ENCODE data around the gene DESI1.

DNA sequence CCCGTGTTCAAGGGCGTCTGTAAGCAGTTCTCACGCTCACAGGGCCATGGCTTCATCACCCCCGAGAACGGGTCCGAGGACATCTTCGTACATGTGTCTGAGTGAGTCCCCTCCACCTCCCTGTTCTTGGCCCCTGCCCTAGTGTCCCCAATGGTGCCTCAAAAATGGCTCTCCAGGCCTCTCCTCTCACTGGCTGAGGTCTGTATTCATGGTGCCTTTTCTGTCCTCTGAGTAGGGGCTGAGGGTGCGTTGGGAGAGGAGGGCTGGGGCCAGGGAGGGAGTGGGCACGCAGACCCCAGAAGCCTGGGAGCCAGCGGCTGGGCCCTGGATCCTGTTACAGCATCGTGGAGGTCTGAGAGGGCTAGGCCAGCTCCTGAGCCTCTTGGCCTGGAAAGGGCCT is 47.2 kb downstream of the DESI1 start:
- TF ChIP-seq, protein P1, sequence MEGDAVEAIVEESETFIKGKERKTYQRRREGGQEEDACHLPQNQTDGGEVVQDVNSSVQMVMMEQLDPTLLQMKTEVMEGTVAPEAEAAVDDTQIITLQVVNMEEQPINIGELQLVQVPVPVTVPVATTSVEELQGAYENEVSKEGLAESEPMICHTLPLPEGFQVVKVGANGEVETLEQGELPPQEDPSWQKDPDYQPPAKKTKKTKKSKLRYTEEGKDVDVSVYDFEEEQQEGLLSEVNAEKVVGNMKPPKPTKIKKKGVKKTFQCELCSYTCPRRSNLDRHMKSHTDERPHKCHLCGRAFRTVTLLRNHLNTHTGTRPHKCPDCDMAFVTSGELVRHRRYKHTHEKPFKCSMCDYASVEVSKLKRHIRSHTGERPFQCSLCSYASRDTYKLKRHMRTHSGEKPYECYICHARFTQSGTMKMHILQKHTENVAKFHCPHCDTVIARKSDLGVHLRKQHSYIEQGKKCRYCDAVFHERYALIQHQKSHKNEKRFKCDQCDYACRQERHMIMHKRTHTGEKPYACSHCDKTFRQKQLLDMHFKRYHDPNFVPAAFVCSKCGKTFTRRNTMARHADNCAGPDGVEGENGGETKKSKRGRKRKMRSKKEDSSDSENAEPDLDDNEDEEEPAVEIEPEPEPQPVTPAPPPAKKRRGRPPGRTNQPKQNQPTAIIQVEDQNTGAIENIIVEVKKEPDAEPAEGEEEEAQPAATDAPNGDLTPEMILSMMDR (IDR thresholded peaks at IDR 0.05), result no peak
- TF ChIP-seq YY1 (IDR thresholded peaks at IDR 0.05; ENCODE audit: low read depth) (no peak), GATA2 (CRISPR knock-in tag; IDR thresholded peaks at IDR 0.05) (no peak), TEAD4 (IDR thresholded peaks at IDR 0.05; ENCODE audit: borderline replicate concordance, insufficient read depth) (no peak), TAF1 (IDR thresholded peaks at IDR 0.05; ENCODE audit: borderline replicate concordance, low read depth, low read length) (no peak)
- TF ChIP-seq, protein P2, sequence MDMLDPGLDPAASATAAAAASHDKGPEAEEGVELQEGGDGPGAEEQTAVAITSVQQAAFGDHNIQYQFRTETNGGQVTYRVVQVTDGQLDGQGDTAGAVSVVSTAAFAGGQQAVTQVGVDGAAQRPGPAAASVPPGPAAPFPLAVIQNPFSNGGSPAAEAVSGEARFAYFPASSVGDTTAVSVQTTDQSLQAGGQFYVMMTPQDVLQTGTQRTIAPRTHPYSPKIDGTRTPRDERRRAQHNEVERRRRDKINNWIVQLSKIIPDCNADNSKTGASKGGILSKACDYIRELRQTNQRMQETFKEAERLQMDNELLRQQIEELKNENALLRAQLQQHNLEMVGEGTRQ (IDR thresholded peaks at IDR 0.05; ENCODE audit: borderline replicate concordance, low read depth, low read length), result no peak
